ENCODE results near the gene SERAC1.

The SERAC1 gene

DNA sequence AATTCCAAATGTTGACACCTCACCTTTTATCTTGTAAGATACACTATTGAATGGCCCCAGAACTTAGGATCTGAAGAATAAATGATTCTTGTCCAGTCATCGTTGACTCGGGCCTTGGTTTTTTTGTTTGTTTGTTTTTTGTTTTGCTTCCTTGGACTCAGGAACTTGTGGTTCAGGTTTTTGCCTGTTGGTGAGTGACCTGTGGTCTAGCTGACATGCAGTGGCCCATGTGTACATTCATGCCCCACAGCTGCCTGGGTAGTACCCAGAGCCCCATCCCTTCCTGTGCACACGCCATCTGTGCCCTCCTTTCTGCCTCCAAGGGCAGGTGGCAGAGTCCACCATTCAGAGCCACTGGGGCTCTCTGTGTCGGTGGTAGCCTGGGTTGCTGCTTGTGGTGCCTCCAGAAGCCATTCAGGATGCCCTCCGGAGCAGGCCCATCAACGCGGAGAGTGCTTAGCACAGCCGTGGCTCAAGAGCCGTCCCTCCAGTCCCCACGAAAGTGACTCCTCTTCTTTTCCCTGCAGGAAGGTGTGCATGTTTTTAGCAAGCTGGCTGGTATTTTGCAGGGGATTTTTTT is 100.5 kb downstream of the SERAC1 start:
- no peak for TF ChIP-seq CTCF (IDR thresholded peaks at IDR 0.05; ENCODE audit: unreplicated experiment in 3 of 3)
- Mint-ChIP-seq H3K4me1 (peaks cover 4% of the 10 kb centered on the region), H3K27me3 (ENCODE audit: low read depth) (no peaks in the 10 kb centered on the region), H3K9me3 (no peaks in the 10 kb centered on the region), H3K27ac (no peak overlapping the region), H3K36me3 (ENCODE audit: low read depth) (peaks cover 29% of the 10 kb centered on the region), H3K4me3 (no peak overlapping the region)

DNA sequence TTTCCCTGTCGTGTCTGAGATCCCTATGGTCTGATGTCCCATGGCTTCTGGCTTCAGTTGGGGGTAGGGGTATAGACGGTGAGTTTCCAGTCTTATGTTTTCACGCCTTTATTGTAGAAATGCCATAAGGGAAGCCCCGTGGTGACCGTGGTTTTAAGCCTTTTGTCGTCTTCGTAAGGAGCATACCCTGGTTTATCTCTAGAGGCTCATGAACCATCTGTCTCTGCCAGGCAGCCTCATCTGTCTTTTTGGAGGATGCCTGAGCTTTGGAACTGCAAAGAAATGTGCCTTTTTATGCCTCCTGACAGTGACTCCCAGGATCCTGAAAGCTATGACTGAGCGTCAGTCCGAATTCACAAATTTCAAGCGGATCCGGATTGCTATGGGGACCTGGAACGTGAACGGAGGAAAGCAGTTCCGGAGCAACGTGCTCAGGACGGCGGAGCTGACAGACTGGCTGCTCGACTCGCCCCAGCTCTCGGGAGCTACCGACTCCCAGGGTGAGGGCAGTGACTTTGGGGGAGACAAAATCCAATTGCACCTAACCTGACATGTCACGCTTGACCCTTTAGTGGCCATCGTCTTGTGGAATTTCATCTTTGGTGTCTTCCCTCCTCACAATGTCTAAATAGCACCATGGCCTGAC is 101.8 kb downstream of the SERAC1 start:
- H3K4me1 Mint-ChIP-seq: no peaks in the 10 kb centered on the region
- H3K4me3 Mint-ChIP-seq: no peak overlapping the region
- H3K36me3 Mint-ChIP-seq (ENCODE audit: low read depth): peaks cover 34% of the 10 kb centered on the region

DNA sequence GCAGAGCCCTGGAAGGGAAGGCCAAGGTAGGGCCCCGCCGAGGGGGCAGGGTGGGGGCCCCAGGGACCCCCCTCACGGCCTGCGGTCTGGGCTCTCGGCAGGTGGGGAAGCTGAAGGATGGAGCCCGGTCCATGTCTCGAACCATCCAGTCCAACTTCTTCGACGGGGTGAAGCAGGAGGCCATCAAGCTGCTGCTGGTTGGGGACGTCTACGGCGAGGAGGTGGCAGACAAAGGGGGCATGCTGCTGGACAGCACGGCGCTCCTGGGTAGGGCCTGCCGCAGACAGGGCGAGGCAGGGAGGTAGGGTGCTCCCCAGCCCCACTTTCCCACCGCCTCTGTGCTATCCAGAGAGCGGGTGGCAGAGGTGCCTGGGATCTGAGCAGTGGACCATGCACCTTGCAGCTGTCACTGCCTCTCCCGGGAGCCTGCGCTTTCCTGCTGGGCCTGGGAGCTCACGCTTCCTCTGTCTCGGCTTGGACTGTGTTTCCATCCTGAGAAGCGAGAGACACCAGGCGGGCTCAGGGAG is 103.3 kb downstream of the SERAC1 start:
- Mint-ChIP-seq H3K4me1 (peaks cover 7% of the 10 kb centered on the region), H3K27me3 (ENCODE audit: low read depth) (no peaks in the 10 kb centered on the region), H3K9me3 (no peaks in the 10 kb centered on the region), H3K27ac (no peak overlapping the region), H3K4me3 (no peak overlapping the region), H3K36me3 (ENCODE audit: low read depth) (peaks cover 34% of the 10 kb centered on the region)
- TF ChIP-seq CTCF (IDR thresholded peaks at IDR 0.05; ENCODE audit: unreplicated experiment in 3 of 3): no peak

More for the DNA sequence above, 101.8 kb downstream of the SERAC1 start:
- Mint-ChIP-seq H3K9me3 (no peaks in the 10 kb centered on the region), H3K27ac (no peak overlapping the region), H3K27me3 (ENCODE audit: low read depth) (no peaks in the 10 kb centered on the region)
- TF ChIP-seq CTCF (IDR thresholded peaks at IDR 0.05; ENCODE audit: unreplicated experiment in 3 of 3): no peak

GRCh38 chr6:158063736-158064135 is 104.3 kb downstream of the SERAC1 start:
- peaks cover 27% of the 10 kb centered on the region for H3K36me3 Mint-ChIP-seq (ENCODE audit: low read depth)
- H3K4me3 Mint-ChIP-seq: no peak overlapping the region
- no peak overlapping the region for H3K27ac Mint-ChIP-seq
- no peak for TF ChIP-seq CTCF (IDR thresholded peaks at IDR 0.05; ENCODE audit: unreplicated experiment in 3 of 3)
- H3K9me3 Mint-ChIP-seq: no peaks in the 10 kb centered on the region
- peaks cover 7% of the 10 kb centered on the region for H3K4me1 Mint-ChIP-seq
- H3K27me3 Mint-ChIP-seq (ENCODE audit: low read depth): no peaks in the 10 kb centered on the region

GRCh38 chr6:158061709-158062461 is 106.2 kb downstream of the SERAC1 start:
- no peak for TF ChIP-seq CTCF (IDR thresholded peaks at IDR 0.05; ENCODE audit: unreplicated experiment in 3 of 3)
- no peaks in the 10 kb centered on the region for H3K9me3 Mint-ChIP-seq
- no peak overlapping the region for H3K4me3 Mint-ChIP-seq
- H3K4me1 Mint-ChIP-seq: peaks cover 7% of the 10 kb centered on the region
- H3K27me3 Mint-ChIP-seq (ENCODE audit: low read depth): no peaks in the 10 kb centered on the region
- H3K36me3 Mint-ChIP-seq (ENCODE audit: low read depth): peaks cover 22% of the 10 kb centered on the region
- no peak overlapping the region for H3K27ac Mint-ChIP-seq

All from nephron (organoid).